ENCODE measurements around the gene NANOG. TPM values are rescaled to one million over a fixed set of nuclear protein-coding genes. Genes with fewer than 3 reads are reported as not detected.
"Not testable (repeated sequence)": the region's sequence is repeated elsewhere in the genome, so short reads cannot be mapped to it uniquely, and the experiment has no call there.

NANOG gene
- total RNA-seq: 0.06 and 0.78 TPM in 2 replicates
- polyA plus RNA-seq: 0.24 TPM in 1 of 2 replicates, not detected in the other

DNA sequence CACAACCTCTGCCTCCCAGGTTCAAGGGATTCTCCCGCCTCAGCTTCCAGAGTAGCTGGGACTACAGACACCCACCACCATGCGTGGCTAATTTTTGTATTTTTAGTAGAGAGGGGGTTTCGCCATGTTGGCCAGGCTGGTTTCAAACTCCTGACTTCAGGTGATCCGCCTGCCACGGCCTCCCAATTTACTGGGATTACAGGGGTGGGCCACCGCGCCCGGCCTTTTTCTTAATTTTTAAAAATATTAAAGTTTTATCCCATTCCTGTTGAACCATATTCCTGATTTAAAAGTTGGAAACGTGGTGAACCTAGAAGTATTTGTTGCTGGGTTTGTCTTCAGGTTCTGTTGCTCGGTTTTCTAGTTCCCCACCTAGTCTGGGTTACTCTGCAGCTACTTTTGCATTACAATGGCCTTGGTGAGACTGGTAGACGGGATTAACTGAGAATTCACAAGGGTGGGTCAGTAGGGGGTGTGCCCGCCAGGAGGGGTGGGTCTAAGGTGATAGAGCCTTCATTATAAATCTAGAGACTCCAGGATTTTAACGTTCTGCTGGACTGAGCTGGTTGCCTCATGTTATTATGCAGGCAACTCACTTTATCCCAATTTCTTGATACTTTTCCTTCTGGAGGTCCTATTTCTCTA lies at the start of gene NANOG:
Gene NANOG (plus strand): TSS at position 519 of the 645 bp plus-strand sequence. CDS start 213 bp downstream, outside the sequence.
- H3K4me1 ChIP-seq (ENCODE audit: low read depth); H3K27me3 ChIP-seq; H3K27ac ChIP-seq; H3K36me3 ChIP-seq; H3K9me3 ChIP-seq (ENCODE audit: low read depth); H3K4me3 ChIP-seq; DNase-seq (ENCODE audit: low read depth in 1 of 2, low spot score in 1 of 2): not testable (repeated sequence)

DNA sequence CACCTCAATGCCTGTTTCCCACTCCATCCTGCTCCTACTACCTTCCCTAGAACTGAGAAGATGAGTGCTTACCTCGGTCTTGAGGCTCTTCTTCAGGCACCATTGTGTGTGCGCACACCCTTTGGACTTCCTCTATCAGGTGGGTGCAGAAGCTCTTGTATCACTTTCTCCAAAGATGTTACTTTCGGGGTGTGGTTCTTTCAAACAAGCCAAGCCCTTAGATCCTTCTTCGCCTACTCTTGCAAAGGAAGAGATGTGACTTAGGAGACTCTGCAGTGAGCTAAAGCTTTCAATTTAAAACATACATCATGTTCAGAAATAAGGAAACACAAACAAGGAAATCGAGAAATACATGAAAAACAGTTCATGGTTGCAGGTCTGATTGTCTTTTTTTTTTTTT lies 42.0 kb upstream of the NANOG start, which contains the start of gene CLEC4C:
Gene CLEC4C (minus strand): TSS at position 130 of the 400 bp plus-strand sequence. CDS start 27 bp downstream, at position 103.
- Histone ChIP-seq H3K27me3 (no peaks in the 10 kb centered on the region), H3K36me3 (no peaks in the 10 kb centered on the region), H3K4me3 (no peak within 1 kb of the TSS), H3K9me3 (ENCODE audit: low read depth) (no peaks in the 10 kb centered on the region), H3K27ac (no peak within 1 kb of the TSS), H3K4me1 (ENCODE audit: low read depth) (no peaks in the 10 kb centered on the region)
- DNase-seq (ENCODE audit: low read depth in 1 of 2, low spot score in 1 of 2): no peak
- TF ChIP-seq, protein P1, sequence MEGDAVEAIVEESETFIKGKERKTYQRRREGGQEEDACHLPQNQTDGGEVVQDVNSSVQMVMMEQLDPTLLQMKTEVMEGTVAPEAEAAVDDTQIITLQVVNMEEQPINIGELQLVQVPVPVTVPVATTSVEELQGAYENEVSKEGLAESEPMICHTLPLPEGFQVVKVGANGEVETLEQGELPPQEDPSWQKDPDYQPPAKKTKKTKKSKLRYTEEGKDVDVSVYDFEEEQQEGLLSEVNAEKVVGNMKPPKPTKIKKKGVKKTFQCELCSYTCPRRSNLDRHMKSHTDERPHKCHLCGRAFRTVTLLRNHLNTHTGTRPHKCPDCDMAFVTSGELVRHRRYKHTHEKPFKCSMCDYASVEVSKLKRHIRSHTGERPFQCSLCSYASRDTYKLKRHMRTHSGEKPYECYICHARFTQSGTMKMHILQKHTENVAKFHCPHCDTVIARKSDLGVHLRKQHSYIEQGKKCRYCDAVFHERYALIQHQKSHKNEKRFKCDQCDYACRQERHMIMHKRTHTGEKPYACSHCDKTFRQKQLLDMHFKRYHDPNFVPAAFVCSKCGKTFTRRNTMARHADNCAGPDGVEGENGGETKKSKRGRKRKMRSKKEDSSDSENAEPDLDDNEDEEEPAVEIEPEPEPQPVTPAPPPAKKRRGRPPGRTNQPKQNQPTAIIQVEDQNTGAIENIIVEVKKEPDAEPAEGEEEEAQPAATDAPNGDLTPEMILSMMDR (IDR thresholded peaks at IDR 0.05; ENCODE audit: low read depth, low read length): no peak

DNA sequence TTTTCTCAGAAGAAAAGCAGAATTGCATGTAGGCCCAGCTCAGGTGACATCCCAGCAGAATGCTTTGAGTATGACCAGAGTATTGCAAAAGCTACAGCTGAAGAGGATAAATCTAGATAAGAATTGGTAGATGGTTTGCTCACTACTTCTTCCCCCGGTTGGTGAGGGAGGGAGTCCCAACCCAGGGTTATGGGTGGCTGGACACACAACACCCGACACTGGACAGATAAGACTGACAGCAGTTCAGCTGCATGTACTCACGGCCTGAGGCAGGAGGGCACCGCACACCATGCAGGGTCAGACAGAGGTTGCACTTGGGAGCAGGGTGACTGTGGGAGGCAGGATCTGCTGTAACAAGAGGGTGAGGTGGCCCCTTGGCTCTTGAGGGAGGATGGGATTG lies 40.4 kb upstream of the NANOG start:
- peak in 1 of 2 donors; percentile 32 for DNase-seq (ENCODE audit: low read depth in 1 of 2, low spot score in 1 of 2)
- Histone ChIP-seq H3K27ac (peak overlapping the region; percentile 24), H3K4me3 (no peak overlapping the region), H3K9me3 (ENCODE audit: low read depth) (no peaks in the 10 kb centered on the region), H3K4me1 (ENCODE audit: low read depth) (no peaks in the 10 kb centered on the region), H3K36me3 (no peaks in the 10 kb centered on the region), H3K27me3 (no peaks in the 10 kb centered on the region)
- TF ChIP-seq, protein P1 (IDR thresholded peaks at IDR 0.05; ENCODE audit: low read depth, low read length): no peak

DNA sequence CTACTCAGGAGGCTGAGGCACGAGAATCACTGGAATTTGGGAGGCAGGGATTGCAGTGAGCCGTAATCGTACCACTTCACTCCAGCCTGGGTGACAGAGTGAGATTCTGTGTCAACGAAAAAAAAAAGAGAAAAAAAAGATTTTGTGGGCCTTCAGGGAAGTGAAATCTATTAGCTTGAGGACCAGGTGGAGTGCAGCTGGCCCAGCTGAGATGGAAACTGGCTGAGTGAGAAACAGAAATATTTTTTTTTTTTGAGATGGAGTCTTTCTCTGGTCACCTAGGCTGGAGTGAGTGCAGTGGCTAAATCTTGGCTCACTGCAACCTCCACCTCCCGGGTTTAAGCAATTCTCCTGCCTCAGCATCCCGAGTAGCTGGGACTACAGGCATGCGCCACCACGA lies 39.8 kb upstream of the NANOG start:
- Histone ChIP-seq H3K27me3 (no peaks in the 10 kb centered on the region), H3K4me1 (ENCODE audit: low read depth) (no peaks in the 10 kb centered on the region), H3K27ac (no peak overlapping the region), H3K36me3 (no peaks in the 10 kb centered on the region), H3K4me3 (no peak overlapping the region), H3K9me3 (ENCODE audit: low read depth) (no peaks in the 10 kb centered on the region)
- DNase-seq (ENCODE audit: low read depth in 1 of 2, low spot score in 1 of 2): no peak
- TF ChIP-seq, protein P1 (IDR thresholded peaks at IDR 0.05; ENCODE audit: low read depth, low read length): no peak

DNA sequence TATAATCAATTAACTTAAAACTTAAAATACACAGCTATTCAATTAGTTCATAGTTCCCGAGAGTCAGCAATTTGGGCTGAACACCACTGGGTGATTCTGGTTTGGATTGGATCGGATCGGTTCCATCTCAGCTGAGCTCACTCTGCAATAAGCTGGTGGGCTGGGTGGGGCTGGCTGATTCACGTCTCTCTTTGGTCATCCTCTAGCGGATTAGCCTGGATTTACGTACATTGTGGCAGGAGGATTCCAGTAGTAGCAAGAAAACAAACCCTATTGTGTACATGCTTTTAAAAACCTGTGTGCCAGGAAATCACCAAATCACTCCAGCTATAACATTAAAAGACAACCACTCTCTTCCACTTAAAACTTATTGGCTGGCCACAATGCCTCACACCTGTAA lies 38.9 kb upstream of the NANOG start:
- H3K9me3 ChIP-seq (ENCODE audit: low read depth): no peaks in the 10 kb centered on the region
- no peak for DNase-seq (ENCODE audit: low read depth in 1 of 2, low spot score in 1 of 2)
- H3K36me3 ChIP-seq: no peaks in the 10 kb centered on the region
- H3K4me3 ChIP-seq: no peak overlapping the region
- H3K27ac ChIP-seq: no peak overlapping the region
- H3K27me3 ChIP-seq: no peaks in the 10 kb centered on the region
- TF ChIP-seq, protein P1 (IDR thresholded peaks at IDR 0.05; ENCODE audit: low read depth, low read length): no peak
- H3K4me1 ChIP-seq (ENCODE audit: low read depth): no peaks in the 10 kb centered on the region

DNA sequence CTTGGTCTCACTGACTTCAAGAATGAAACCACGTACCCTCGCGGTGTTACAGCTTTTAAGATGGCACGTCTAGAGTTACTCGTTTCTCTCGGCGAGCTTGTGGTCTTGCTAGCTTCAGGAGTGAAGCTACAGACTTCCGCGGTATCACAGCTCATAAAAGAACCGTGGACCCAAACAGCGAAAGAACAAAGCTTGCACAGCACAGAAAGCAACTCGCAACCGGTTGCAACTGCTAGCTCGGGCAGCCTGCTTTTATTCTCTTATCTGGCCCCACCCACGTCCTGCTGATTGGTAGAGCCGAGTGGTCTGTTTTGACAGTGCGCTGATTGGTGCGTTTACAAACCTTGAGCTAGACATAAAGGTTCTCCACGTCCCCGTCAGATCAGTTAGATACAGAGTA lies 37.8 kb upstream of the NANOG start:
- Histone ChIP-seq H3K27me3 (no peaks in the 10 kb centered on the region), H3K9me3 (ENCODE audit: low read depth) (no peaks in the 10 kb centered on the region), H3K4me3 (no peak overlapping the region), H3K27ac (no peak overlapping the region), H3K36me3 (no peaks in the 10 kb centered on the region), H3K4me1 (ENCODE audit: low read depth) (no peaks in the 10 kb centered on the region)
- no peak for DNase-seq (ENCODE audit: low read depth in 1 of 2, low spot score in 1 of 2)
- TF ChIP-seq, protein P1 (IDR thresholded peaks at IDR 0.05; ENCODE audit: low read depth, low read length): no peak

DNA sequence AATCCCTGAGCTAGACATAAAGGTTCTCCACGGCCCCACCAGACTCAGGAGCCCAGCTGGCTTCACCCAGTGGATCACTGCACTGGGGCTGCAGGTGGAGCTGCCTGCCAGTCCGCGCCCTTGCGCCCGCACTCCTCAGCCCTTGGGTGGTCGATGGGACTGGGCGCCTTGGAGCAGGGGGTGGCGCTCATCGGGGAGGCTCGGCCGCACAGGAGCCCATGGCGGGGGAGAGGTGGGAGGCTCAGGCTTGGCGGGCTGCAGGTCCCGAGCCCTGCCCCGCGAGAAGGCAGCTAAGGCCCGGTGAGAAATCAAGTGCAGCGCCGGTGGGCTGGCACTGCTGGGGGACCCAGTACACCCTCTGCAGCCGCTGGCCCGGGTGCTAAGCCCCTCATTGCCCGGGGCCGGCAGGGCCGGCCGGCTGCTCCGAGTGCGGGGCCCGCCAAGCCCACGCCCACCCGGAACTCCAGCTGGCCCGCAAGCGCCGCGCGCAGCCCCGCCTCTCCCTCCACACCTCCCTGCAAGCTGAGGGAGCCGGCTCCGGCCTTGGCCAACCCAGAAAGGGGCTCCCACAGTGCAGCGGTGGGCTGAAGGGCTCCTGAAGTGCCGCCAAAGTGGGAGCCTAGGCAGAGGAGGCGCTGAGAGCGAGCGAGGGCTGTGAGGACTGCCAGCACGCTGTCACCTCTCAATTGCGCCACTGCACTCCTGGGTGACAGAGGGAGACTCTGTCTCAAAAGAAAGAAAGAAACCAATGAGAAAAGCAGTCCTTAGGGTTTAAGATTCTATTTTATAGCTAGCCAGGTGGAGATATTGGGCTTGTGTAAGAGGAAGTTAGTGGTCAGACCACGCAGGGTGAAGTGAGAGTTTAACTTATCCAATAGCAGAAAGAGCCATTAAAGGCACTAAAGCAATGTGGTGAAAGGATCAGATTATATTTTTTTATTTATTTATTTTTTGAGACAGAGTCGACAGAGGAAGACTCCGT lies 37.0 kb upstream of the NANOG start:
- not testable (repeated sequence) for H3K9me3 ChIP-seq (ENCODE audit: low read depth); H3K36me3 ChIP-seq; H3K27me3 ChIP-seq; DNase-seq (ENCODE audit: low read depth in 1 of 2, low spot score in 1 of 2); H3K27ac ChIP-seq; H3K4me1 ChIP-seq (ENCODE audit: low read depth); H3K4me3 ChIP-seq

DNA sequence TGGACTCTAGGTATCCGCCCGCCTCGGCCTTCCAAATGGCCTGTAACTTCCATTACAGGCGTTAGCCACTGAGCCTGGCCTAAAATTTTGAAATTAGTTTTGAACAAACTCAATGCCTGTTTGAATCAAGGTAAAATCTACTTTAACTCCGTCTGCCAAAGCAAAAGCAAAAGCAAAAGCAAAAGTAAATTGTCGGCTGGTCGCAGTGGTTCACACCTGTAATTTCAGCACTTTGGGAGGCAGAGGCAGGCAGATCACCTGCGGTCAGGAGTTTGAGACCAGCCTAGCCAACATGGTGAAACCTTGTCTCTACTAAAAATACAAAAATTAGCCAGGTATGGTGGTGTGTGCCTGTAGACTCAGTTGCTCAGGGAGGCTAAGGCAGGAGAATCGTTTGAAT lies 33.5 kb upstream of the NANOG start:
- H3K27ac ChIP-seq; H3K4me1 ChIP-seq (ENCODE audit: low read depth); H3K36me3 ChIP-seq; H3K4me3 ChIP-seq; DNase-seq (ENCODE audit: low read depth in 1 of 2, low spot score in 1 of 2); H3K27me3 ChIP-seq; H3K9me3 ChIP-seq (ENCODE audit: low read depth): not testable (repeated sequence)

All from cardiac muscle cell (in vitro differentiated cells and primary cell).